Skeletal muscle satellite cell (primary cell): ENCODE results near the gene PARP15.
A peak's percentile ranks its signal among the peaks of the same experiment; 100 is the strongest.

ENCODE experiments used
- H3K27me3 ChIP-seq: 2 replicates; pipeline ENCODE4 v1.7.0; 2013; ENCODE audit warnings: low read length; ENCODE audit not compliant: control insufficient read depth, insufficient read depth
- H3K36me3 ChIP-seq: 2 replicates; pipeline ENCODE4 v1.7.0; 2013; ENCODE audit warnings: mild to moderate bottlenecking, control low read depth, low read length; ENCODE audit not compliant: insufficient read depth
- H3K4me1 ChIP-seq: 2 replicates; pipeline ENCODE4 v1.7.0; 2013; ENCODE audit warnings: low read length; ENCODE audit not compliant: control insufficient read depth, insufficient read depth
- H3K4me2 ChIP-seq: 2 replicates; pipeline ENCODE4 v1.7.0; 2013; ENCODE audit warnings: mild to moderate bottlenecking, low read length
- H3K4me3 ChIP-seq: 2 replicates; pipeline ENCODE4 v1.7.0; 2013; ENCODE audit warnings: low read length
- H3K9ac ChIP-seq: 2 replicates; pipeline ENCODE4 v1.7.0; 2013; ENCODE audit warnings: mild to moderate bottlenecking, low read depth, low read length, moderate library complexity
- H3K9me3 ChIP-seq: replicated peaks from 2 replicates; pipeline ENCODE4 v1.7.0; 2013; ENCODE audit warnings: mild to moderate bottlenecking, control low read depth, low read length

Gene PARP15

DNA sequence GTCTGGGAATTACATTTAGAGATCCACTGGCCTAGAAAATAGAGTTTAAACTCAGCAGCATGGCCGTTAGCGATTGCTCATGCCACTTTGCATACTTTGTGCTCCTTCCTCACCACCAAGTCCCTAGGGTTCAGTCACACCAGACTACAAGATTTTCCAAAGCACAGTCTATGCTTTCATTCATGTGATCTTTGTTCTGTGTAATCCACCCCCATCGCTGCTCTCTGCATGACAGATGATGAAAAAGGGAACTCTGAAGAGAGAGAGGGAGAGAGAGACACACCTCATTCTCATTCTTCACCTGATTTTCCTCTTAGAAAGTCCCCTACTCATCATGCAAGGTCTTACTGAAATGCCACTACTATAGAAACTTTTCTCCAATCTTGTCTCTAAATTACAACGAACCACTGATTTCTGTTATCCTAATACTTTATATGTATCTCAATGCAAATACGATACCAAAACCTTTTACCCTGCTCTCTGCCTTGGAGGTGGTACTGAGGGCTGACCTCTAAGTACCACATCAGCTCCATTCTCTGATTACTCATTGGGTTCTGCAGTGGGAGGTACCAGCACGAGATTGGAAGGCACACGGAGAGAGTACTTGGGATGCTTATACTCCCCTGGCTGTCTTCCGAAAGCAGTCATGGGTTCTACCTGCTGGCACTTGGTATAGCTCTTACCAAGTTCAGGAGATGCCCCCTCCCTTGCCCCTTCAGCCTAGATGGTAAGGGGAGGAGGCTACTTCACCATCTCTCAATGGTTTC, 1.1 kb upstream of the PARP15 start:
- no peak overlapping the region for H3K4me2 ChIP-seq
- peaks cover 2% of the 10 kb centered on the region for H3K36me3 ChIP-seq
- no peaks in the 10 kb centered on the region for H3K27me3 ChIP-seq
- peaks cover under 1% of the 10 kb centered on the region for H3K9me3 ChIP-seq
- H3K4me3 ChIP-seq, result no peak overlapping the region
- H3K9ac ChIP-seq, result no peak overlapping the region
- H3K4me1 ChIP-seq, result peaks cover 13% of the 10 kb centered on the region

DNA sequence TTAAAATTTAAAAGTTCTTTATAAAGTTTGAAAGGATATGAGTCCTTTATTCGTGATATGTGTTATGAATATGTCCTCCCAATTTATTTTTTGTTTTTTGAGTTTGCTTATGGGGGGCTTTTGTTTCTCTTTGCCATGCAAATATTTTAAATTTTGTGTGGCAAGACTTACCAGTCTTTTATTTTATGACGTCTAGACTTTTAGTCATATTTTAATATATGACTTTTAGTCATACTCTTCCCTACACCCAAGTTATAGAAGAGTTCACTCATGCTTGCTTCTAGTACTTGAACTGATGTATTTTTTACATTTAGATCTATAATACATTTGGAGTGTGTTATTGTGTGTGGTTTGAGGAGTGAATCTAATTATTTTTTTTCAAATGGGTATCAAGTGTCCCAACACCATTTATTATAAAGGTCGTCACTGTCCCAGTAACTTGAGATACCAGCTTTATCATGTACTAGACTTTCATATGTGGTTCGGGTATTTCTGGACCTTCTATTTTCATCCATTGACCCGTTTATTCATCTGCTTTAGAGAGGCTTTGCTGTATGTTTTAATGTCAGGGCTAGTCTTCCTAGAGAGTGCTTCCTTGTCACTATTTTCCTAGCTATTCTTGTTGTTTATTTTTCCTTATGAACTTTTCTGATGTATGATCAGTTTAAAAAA, 755 bp downstream of the PARP15 start:
- Histone ChIP-seq H3K4me3 (peak overlapping the region; percentile 64), H3K9ac (no peak overlapping the region), H3K27me3 (no peaks in the 10 kb centered on the region), H3K4me2 (peak overlapping the region; percentile 89), H3K4me1 (peaks cover 8% of the 10 kb centered on the region), H3K9me3 (peaks cover 5% of the 10 kb centered on the region), H3K36me3 (no peaks in the 10 kb centered on the region)

DNA sequence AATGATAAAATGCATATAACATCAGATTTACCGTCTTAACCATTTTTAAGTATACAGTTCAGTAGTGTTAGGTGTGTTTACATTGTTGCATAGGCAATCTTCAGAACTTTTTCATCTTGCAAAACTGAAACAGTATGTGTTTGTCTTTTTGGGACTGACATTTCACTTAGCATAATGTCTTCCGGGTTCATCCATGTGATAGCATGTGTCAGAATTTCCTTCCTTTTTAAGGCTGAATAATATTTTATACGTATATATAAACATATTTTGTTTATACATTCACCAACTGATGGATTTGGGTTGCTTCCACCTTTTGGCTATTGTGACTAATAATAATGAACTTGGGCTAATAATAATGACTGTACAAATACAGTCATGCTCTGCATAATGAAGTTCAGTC, 3.0 kb downstream of the PARP15 start:
- no peak overlapping the region for H3K9ac ChIP-seq
- H3K4me1 ChIP-seq, result peaks cover 6% of the 10 kb centered on the region
- H3K4me3 ChIP-seq, result no peak overlapping the region
- H3K4me2 ChIP-seq, result no peak overlapping the region
- H3K9me3 ChIP-seq, result peaks cover 5% of the 10 kb centered on the region
- H3K27me3 ChIP-seq, result no peaks in the 10 kb centered on the region
- H3K36me3 ChIP-seq, result no peaks in the 10 kb centered on the region

DNA sequence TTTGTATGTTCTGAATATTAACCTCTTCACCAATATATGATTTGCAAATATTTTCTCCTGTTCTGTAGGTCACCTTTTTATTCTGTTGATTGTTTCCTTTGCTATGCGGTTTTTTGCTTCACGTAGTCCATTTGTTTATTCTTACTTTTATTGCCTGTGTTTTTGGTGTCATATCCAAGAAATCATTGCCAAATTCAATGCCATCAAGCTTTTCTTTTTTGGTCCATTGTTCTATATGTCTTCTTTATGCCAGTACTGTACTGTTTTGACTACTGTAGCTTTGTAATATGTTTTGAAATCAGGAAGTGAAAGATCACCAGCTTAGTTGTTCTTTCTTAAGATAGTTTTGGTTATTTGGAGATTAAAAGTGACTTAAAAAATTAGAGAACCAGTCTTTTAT, 4.2 kb downstream of the PARP15 start:
- no peak overlapping the region for H3K9ac ChIP-seq
- H3K4me3 ChIP-seq, result no peak overlapping the region
- H3K36me3 ChIP-seq, result no peaks in the 10 kb centered on the region
- H3K4me2 ChIP-seq, result no peak overlapping the region
- no peaks in the 10 kb centered on the region for H3K27me3 ChIP-seq
- peaks cover 6% of the 10 kb centered on the region for H3K4me1 ChIP-seq
- H3K9me3 ChIP-seq, result peaks cover 5% of the 10 kb centered on the region

DNA sequence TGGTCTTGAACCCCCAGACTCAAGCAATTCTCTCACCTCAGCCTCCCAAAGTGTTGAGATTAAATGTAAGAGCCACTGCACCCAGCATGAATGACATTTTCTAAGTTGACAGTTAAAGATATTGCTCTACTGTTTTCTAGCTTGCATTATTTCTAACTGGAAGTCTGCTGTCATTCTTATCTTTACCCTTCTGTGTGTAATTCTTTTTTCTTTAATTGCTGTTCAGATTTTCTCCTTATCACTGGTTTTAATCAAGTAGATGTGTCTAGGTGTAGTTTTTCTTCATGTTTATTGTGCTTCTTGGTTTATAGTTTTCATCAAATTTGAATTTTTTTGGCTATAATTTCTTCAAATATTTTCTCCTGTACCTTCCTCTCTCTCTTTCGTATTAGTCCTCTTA, 4.9 kb downstream of the PARP15 start:
- Histone ChIP-seq H3K9ac (no peak overlapping the region), H3K4me2 (no peak overlapping the region), H3K27me3 (no peaks in the 10 kb centered on the region), H3K9me3 (peaks cover 5% of the 10 kb centered on the region), H3K36me3 (no peaks in the 10 kb centered on the region), H3K4me1 (peaks cover 5% of the 10 kb centered on the region), H3K4me3 (no peak overlapping the region)

DNA sequence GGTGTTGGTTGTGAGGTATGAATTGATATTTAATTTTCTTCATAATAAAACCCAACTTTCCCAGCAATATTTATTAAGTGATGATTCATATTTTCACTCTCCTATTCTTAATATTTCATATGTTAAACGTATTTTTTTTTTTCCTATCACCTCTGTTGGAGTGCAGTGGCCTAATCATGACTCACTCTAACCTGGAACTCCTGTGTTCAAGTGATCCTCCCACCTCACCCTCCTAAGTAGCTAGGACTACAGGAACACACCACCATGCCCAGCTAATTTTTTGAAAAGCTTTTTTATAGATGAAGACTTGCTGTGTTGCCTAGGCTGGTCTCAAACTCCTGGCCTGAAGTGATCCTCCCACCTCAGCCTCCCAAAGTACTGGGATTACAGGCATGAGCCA, 8.6 kb downstream of the PARP15 start:
- peaks cover 5% of the 10 kb centered on the region for H3K9me3 ChIP-seq
- peaks cover 2% of the 10 kb centered on the region for H3K27me3 ChIP-seq
- H3K4me2 ChIP-seq, result no peak overlapping the region
- no peaks in the 10 kb centered on the region for H3K36me3 ChIP-seq
- no peak overlapping the region for H3K4me3 ChIP-seq
- H3K9ac ChIP-seq, result no peak overlapping the region
- no peaks in the 10 kb centered on the region for H3K4me1 ChIP-seq

DNA sequence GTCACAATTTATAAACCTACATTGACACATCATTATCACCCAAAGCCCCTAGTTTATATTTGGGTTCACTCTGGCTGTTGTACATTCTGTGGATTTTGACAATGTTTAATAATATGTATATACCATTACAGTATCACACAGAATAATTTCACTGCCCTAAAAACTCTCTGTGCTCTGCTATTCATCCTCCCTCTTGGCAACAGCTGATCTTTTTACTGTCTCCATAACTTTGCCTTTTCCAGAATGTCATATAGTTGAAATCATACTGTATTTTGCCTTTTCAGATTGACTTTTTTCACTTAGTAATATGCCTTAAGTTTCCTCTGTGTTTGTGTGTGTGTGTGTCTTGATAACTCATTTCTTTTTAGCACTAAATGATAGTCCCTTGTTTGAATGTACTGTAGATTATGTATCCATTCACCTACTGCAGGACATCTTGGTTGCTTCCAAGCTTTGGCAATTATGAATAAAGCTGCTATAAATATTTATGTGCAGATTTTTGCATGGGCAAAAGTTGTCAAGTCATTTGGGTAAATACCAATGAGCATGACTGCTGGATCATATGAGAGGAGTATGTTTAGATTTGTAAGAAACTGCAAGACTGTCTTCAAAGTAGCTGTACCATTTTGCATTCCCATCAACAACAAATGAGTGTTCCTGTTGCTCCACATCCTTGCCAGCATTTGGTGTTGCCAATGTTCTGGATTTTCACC, 9.5 kb downstream of the PARP15 start:
- Histone ChIP-seq H3K27me3 (peaks cover 2% of the 10 kb centered on the region), H3K4me1 (no peaks in the 10 kb centered on the region), H3K36me3 (no peaks in the 10 kb centered on the region), H3K4me3 (no peak overlapping the region), H3K9ac (no peak overlapping the region), H3K4me2 (no peak overlapping the region), H3K9me3 (no peaks in the 10 kb centered on the region)

DNA sequence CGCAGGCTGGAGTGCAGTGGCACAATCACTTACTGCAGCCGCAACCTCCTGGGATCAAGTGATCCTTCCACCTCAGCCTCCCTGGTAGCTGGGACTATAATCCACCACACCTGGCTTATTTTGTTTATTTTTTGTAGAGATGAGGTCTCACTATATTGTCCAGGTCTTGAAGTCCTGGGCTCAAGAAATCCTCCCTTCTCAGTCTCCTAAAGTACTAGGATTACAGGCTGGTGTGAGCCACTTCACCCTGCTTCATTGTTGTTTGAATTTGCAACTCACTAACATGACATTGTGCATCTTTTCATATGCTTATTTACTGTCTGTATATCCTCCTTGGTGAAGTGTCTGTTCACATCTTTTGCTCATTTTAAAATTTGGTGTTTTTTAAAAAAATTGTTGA, 10.1 kb downstream of the PARP15 start:
- Histone ChIP-seq H3K4me1 (no peaks in the 10 kb centered on the region), H3K4me2 (no peak overlapping the region), H3K4me3 (no peak overlapping the region), H3K27me3 (peaks cover 2% of the 10 kb centered on the region), H3K36me3 (no peaks in the 10 kb centered on the region), H3K9ac (no peak overlapping the region), H3K9me3 (no peaks in the 10 kb centered on the region)

DNA sequence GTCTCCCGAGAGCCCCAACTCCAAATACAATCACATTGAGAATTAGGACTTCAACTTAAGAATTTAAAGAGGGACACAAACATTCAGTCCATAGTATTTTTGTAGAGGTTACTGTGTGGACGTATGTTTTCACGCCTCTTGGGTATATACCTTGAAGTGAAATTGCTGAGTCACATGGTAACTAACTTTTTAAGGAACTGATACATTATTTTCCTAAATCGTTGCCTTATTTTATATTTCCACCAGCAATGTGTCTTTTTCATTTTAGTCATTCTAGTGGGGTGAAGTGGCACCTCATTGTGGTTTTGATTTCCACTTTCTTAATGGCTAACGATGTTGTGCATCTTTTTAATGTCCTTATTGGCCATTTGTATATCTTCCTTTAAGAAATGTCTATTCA, 11.8 kb downstream of the PARP15 start:
- Histone ChIP-seq H3K4me1 (no peaks in the 10 kb centered on the region), H3K4me3 (no peak overlapping the region), H3K27me3 (peaks cover 2% of the 10 kb centered on the region), H3K9ac (no peak overlapping the region), H3K4me2 (no peak overlapping the region), H3K9me3 (no peaks in the 10 kb centered on the region), H3K36me3 (no peaks in the 10 kb centered on the region)

DNA sequence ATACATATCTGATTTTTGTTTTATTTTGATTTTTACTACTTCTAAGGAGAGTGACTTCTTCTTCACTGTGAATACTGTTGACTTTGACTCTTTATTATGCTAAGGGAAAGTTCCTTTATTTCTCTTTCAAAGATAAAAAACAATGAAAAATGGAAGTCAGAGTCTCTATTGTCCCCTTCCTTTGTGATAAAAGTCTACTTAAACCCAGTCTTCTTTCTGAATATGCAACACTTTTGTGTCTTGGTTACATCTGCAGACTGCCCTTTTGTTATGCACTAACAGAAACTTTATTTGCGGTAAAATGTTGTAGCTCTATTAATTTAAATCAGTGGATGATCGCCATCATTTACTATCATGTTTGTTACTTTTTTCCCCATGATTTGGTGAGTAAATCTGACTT, 13.2 kb downstream of the PARP15 start:
- no peak overlapping the region for H3K4me2 ChIP-seq
- no peaks in the 10 kb centered on the region for H3K9me3 ChIP-seq
- no peaks in the 10 kb centered on the region for H3K4me1 ChIP-seq
- peaks cover 2% of the 10 kb centered on the region for H3K27me3 ChIP-seq
- no peak overlapping the region for H3K4me3 ChIP-seq
- H3K36me3 ChIP-seq, result no peaks in the 10 kb centered on the region
- H3K9ac ChIP-seq, result no peak overlapping the region

DNA sequence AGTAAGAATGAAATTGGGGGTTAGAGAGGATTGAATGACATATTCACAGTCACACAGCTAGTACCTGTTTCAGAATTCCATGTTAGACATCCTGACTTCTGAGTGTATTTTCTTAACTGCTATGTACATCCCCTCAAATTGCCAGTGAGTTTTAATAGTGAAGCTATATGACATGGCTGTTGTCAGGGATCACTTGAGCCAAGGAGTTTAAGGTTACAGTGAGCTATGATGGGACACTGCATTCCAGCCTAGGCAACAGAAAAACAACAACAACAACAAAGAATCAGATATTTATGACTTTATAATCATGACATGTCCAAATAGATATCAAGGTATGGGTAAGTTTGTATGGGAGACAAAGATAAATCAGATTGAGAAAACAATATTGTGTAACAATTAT, 16.6 kb downstream of the PARP15 start:
- Histone ChIP-seq H3K9ac (no peak overlapping the region), H3K4me3 (no peak overlapping the region), H3K9me3 (no peaks in the 10 kb centered on the region), H3K4me2 (no peak overlapping the region), H3K4me1 (no peaks in the 10 kb centered on the region), H3K36me3 (no peaks in the 10 kb centered on the region), H3K27me3 (peaks cover 2% of the 10 kb centered on the region)
